ENCODE data around the gene GPX7.
A peak's percentile ranks its signal among the peaks of the same experiment; 100 is the strongest.

Gene GPX7

DNA sequence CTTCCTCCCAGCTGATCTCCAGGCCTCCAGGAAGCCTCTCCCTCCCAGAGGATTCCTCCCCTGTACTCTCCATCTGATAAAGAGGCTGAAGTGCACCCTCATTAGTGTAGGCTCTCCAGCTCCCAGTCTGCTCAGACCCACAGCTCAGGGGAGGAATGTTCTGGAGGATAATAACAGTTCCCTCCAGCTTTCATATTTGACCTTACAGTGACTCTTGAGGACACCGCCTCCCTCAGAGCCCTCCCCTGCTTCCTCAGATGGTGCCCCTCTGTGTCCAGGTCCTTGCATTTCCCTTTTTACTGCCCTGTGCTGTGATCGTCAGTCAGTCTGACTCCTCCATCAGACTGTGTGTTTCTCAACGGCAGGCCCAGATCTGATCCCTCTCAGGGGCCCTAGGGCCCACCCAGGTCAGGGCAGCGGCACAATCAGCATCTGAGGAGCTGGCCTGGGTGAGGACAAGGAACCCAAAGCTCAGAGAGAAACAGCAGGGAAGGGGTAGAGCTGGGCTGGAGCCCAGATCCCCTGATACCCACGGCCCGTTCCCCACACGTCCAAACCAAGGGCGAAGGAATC, 29.7 kb downstream of the GPX7 start:
- no peak overlapping the region for H3K4me3 ChIP-seq (ENCODE audit: control insufficient read depth, low read depth, low read length)
- DNase-seq (ENCODE audit: low read depth) = no peak
- TF ChIP-seq, protein P1, sequence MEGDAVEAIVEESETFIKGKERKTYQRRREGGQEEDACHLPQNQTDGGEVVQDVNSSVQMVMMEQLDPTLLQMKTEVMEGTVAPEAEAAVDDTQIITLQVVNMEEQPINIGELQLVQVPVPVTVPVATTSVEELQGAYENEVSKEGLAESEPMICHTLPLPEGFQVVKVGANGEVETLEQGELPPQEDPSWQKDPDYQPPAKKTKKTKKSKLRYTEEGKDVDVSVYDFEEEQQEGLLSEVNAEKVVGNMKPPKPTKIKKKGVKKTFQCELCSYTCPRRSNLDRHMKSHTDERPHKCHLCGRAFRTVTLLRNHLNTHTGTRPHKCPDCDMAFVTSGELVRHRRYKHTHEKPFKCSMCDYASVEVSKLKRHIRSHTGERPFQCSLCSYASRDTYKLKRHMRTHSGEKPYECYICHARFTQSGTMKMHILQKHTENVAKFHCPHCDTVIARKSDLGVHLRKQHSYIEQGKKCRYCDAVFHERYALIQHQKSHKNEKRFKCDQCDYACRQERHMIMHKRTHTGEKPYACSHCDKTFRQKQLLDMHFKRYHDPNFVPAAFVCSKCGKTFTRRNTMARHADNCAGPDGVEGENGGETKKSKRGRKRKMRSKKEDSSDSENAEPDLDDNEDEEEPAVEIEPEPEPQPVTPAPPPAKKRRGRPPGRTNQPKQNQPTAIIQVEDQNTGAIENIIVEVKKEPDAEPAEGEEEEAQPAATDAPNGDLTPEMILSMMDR (IDR thresholded peaks at IDR 0.05; ENCODE audit: control insufficient read depth, insufficient read depth, low read depth, low read length, missing control alignments) = no peak

GRCh38 chr1:52632732-52633290, 30.6 kb downstream of the GPX7 start, which contains the start of gene SHISAL2A:
Gene SHISAL2A (plus strand): TSS chr1:52633168. CDS start chr1:52633494, 326 bp downstream.
- H3K4me3 ChIP-seq (ENCODE audit: control insufficient read depth, low read depth, low read length) = peak within 1 kb of the TSS; percentile 6; the same call in 1 of the 2 replicates
- no peak for DNase-seq (ENCODE audit: low read depth)
- TF ChIP-seq, protein P1 (IDR thresholded peaks at IDR 0.05; ENCODE audit: control insufficient read depth, insufficient read depth, low read depth, low read length, missing control alignments) = no peak

DNA sequence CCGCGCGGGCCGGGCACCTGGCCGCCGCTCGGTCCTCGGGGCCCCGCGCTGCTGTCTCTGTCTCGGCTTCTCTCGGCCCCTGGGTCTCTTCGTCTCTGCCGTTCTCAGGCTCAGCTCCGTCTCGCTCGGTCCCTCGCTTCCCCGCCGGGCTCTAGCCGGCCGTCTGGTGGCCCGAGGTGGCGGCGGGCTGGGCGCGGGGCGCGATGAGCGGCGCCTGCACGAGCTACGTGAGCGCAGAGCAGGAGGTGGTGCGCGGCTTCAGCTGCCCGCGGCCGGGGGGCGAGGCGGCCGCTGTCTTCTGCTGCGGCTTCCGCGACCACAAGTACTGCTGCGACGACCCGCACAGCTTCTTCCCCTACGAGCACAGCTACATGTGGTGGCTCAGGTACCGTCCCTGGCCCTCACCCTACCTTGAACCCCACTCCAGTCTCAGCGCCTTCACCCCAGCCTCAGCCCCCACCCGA, 31.2 kb downstream of the GPX7 start:
- H3K4me3 ChIP-seq (ENCODE audit: control insufficient read depth, low read depth, low read length) = peak overlapping the region; percentile 6; the same call in 1 of the 2 replicates
- DNase-seq (ENCODE audit: low read depth) = no peak
- TF ChIP-seq, protein P1 (IDR thresholded peaks at IDR 0.05; ENCODE audit: control insufficient read depth, insufficient read depth, low read depth, low read length, missing control alignments) = no peak

GRCh38 chr1:52634111-52634510, 31.9 kb downstream of the GPX7 start:
- no peak overlapping the region for H3K4me3 ChIP-seq (ENCODE audit: control insufficient read depth, low read depth, low read length)
- TF ChIP-seq, protein P1 (IDR thresholded peaks at IDR 0.05; ENCODE audit: control insufficient read depth, insufficient read depth, low read depth, low read length, missing control alignments) = no peak

GRCh38 chr1:52635321-52636089, 33.3 kb downstream of the GPX7 start:
- H3K4me3 ChIP-seq (ENCODE audit: control insufficient read depth, low read depth, low read length) = no peak overlapping the region
- TF ChIP-seq, protein P1 (IDR thresholded peaks at IDR 0.05; ENCODE audit: control insufficient read depth, insufficient read depth, low read depth, low read length, missing control alignments) = no peak
- DNase-seq (ENCODE audit: low read depth) = no peak

More at GRCh38 chr1:52634111-52634510, 31.9 kb downstream of the GPX7 start:
- DNase-seq (ENCODE audit: low read depth) = no peak

DNA sequence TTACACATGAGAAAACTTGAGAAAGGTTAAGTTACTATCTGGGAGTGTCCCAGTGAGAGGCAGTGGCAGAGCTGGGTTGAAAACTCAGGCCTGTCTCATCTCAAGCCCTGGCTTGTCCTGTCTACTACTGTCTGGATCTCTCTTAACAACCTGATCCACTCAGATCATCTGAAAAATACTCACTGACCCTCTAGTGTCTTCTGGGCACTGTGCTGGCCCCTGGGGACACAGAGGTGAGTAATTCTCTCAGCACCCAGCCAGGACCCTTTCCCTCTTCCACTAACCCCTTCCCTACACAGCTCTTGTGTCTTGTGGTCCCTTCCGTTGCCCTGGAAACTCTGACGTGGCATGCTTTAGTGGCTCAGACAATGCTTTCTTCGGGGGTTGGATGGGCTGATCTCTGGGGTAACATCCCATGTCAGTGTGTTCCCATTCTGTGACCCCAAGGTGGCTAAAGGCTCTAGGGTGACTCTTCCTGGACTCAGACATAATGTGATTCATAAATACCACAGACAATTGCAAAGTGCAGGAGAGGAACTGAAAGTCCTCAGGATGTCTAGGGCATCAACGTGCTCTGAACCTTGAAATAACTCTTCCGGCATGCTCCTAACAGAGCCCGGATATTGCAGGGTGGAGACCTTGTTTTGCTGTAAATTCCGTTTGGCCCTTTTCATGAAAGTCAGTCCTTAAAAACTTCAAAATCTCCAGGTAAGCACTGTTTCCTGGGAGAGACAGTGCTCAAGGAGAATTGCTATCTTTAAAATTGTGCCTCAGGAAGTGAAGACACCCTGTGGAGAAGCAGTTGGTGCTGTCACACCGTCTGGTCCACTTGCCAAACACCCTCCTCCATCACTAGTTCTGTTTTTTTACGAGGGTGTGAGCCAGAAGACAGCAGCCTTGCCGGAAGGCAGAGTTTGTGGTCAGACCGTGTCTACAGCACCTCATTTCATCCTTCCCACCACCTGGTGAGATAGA, 34.8 kb downstream of the GPX7 start:
- DNase-seq (ENCODE audit: low read depth) = no peak
- H3K4me3 ChIP-seq (ENCODE audit: control insufficient read depth, low read depth, low read length) = no peak overlapping the region
- TF ChIP-seq, protein P1 (IDR thresholded peaks at IDR 0.05; ENCODE audit: control insufficient read depth, insufficient read depth, low read depth, low read length, missing control alignments) = no peak
